MV-4-11 (cell line): ENCODE measurements around the gene GRID1.

Experiments used
- DNase-seq: peaks from one replicate; lab custom pipeline; 2025; lab: John Stamatoyannopoulos, UW

GRID1 gene

DNA sequence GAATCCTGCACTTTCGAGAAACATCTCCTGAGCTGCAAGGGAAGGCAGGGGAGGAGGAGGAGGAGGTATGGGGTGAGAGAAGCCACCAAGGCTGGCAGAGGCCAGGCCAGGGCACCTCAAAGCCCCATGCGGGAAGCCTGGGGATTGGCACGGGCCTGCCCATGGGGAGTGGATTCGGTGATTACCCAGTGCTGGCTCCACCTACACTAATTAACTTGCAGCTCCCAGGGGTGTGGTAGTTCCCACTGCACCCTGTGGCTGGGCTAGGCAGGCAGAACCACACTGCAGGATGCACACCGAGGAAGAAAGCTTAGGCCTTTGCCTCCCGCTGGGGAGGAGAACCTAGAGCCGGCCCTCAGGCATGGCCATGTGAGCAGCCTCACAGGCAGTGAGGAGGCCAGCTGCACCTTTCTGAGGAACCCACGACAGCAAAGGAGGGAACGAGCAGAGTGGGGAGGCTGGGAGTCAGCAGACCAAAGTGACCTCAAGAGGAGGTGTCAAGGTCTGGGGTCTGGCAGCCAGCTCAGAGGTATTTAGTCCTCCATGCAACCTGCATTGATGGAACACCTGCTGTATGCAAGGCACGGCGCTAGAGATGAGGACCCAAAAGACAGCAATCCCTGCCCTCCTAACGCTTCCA, 27.2 kb downstream of the GRID1 start:
- no peak for DNase-seq

DNA sequence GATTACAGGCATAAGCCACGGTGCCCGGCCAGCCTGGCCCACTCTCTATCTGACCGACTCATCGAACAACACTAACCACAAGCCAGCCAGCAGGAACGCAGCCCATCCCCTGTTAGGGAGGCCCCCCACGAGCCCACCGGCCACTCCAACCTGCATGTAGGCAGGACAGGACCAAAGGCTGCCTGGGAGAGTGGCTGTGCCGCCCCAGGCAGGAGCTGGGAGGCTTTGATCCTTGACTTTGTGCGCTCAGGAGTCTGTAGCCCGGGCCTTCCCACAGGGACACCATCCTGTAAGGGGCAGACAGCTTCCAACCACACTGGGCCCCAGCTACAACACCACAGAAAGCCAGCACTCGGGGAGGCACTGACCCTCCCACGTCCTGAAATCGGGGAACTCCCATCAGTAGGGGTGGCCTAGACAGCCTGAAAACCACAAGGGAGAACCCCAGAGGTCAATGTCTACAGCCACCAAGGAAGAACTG, 29.4 kb downstream of the GRID1 start:
- peak; percentile 43 for DNase-seq

DNA sequence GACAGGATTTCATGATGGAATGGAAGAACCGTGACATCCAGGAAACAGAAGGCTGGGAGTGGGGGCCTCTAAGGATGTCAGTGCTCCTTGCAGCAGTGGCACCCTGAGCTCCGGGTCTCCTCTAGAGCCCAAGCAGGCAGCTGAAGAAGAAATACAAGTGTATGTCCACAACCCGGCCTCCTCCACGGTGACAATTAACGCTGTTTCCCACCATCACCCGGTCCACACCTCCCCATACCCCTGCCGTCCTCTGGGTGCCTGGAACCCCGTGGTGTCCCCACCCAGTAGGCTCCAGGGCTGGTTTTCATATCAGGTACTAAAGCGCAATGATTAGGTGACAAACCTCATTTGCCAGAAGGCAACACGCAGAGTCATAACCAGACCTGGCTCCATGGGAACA, 30.3 kb downstream of the GRID1 start:
- no peak for DNase-seq

DNA sequence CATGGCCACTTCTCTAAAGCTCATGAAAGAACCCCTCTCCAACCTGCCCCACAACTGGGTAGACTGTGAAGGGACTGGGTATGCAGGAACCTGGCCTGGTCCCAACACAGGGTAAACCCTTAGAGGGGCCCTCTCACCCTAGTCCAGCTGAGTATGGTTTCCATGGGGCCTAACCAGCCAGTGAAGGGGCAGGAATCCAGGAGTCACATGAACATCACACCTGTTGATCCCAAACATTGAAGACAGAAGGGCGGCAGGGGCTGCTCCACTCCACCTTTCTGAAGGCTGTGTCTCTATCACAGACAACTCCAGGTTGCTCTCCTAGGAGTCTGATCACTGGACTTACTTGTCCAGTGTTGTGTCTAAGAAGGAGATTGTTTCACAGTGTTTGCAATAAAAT, 30.8 kb downstream of the GRID1 start:
- DNase-seq, result no peak

DNA sequence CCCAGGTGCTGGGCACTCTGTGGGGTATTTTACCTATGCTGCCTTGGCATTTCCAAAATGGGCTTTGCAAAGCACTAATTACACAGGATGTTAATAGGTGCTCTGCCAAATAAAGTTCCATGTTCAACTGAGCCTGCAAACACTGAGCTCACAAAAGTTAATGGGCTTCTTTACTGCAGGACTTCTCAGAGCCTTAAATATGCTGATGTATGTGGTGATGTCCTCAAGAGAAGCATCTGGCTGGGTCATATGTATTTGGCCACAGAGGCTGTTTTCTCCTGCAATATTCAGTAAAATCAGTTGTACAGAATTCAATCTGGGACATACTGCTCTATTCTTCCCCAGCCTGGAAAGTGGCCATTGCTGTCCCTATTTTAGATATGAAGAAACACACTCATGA, 31.3 kb downstream of the GRID1 start:
- DNase-seq, result no peak

DNA sequence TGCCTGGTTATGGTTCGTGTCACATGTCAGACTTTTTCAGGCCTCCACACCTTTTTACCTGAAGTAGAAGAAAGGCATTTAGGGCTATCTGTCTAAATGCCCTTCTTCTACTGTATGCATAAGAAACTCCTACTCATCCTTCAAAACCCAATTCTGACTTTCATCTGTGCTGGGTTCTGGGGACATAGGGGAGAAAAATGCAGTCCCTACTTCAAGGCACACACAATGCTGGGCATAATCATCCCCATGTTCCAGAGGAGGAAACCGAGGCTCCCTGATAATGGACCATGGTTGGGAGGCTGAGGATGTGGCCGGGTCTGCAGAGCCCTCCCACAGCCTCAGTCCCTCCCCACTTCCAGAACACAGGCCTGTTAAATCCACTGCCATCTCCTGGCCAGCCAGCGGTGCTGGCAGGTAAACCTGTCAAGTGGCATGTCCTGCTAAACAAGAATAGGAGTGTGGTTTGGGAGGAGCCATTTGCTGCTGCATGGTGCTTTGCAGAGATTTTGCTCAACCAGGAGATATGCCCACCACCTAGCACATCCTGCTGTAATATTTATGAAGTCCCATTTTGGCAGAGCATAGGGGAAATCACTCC, 32.0 kb downstream of the GRID1 start:
- DNase-seq, result no peak

DNA sequence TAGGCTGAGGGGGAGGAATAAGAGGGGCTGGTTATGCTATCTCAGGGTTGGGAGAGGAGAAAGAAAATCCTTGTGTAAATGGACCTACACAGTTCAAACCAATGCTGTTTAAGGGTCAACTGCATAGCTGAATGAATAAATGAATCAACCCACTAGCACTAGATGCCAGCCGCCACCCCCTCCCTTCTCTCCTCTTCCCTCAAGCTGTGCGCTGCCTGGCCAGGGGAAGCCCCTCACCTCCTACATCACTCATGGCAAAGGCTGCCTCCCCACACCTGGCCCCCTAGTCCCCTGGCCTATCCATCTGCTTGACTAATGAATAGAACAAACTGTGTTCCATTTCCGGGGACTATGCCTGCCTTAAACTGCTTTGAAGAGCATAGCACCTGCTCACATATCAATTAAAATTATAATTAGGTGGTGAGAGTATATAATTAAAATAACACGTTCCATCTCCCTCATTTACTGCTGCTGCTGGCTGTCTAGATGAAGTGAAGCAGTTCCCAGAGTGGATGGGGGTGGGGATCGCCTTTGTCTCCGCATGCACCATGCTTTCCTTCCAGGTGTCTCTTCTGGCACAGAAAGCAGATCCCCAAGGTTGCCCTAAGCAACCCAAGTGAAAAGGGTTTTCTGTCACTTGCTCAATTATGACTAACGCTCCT, 32.6 kb downstream of the GRID1 start:
- DNase-seq, result no peak

DNA sequence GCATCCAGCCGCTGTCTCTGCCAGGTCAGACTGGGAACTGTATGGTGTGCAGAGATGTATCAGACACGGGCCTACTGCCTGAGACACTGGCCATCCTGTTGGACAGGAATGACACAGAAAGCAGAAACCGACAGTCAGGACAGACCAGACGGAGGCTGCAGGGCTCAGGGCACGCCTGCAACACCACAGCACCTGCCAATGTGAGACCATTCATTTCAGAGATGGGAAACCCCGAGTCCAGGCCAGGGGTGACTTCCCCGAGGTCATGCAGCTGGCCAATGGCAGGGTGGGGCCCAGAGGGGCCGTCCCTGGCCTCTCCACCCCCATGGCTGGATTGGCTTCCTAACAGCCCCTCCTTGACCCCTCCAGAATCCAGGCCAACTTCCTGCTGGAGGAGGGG, 34.7 kb downstream of the GRID1 start:
- no peak for DNase-seq

DNA sequence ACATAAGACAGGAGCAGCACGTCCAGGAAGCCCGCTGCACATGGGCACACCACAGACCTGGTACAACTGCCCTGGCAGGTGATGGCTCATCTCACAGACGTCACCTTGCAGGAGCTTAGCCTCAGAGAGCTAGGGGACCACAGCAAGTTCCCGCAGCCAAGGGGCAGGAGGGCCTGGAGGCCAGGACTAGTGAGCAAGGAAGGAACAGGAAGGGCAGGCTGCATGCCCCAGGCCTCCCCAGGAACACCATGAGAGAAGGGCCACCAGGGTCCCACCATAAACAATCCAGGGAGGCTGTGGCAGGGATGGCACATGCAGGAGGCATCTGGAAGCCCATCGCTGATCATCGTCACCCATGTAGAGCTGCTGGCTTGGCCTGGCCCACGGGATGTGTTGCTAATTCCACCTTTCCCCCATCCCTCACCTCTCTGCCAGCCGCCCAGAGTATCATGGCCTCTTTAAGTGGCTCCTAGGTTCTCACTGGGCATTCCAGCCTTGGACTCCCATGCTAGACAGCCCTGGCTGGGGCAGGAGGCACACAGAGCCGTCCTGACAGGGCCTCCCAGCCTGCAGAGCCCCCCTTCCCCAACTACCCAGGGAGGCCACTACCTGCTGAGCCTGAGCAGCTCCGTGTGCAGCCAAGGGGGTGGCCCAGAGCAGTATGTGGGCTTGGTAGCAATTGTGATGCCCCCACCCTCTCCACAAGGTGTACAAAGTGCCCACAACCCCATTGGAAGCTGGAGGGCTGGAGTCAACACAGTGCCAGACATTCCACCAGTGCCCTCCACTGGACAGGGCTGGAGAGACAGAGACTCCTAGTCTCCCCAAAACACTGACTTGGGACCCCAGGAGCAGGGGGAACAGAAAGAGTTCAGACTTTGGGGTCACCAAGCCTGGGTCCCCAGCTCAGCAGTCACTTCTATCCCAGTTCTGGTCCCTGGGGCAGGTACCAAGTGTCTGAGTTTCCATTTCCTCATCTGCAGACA, 35.5 kb downstream of the GRID1 start:
- no peak for DNase-seq

DNA sequence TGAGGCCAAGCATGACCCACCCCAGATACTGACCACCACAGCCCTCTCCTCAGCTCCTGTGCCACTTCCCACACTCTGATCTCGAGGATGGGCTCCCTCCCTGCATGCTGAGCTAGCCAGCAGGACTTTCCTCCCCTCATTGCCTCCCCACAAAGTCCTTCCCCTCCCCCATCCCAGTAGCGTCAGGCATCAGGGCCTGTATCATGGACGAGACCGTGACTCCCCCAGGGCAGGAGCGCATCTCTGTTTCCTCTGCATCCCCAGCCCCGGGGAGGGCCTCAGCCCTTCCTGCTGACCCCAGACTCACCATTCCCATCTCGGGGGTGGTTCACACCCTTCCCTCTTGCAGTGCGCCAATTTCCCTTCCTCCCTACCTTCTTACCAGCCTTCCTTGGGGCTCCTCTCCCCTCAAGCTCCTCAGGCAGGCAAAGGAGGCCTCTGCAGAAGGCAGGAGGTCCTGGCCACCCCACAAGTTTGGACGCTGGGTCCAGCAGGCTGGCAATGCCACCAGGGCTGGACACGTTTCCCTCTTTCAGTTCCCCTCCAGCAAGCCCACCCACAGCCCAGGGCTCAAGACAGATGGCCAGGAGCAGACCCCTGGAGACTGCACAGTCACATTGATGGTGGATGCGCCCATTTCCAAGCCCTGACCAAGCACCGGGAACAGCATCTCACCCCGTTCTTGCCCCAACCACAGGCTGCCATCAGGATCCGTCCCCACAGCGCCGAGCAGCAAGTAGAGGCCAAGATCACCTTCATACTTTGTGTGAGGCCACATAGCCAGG, 36.5 kb downstream of the GRID1 start:
- DNase-seq, result no peak

DNA sequence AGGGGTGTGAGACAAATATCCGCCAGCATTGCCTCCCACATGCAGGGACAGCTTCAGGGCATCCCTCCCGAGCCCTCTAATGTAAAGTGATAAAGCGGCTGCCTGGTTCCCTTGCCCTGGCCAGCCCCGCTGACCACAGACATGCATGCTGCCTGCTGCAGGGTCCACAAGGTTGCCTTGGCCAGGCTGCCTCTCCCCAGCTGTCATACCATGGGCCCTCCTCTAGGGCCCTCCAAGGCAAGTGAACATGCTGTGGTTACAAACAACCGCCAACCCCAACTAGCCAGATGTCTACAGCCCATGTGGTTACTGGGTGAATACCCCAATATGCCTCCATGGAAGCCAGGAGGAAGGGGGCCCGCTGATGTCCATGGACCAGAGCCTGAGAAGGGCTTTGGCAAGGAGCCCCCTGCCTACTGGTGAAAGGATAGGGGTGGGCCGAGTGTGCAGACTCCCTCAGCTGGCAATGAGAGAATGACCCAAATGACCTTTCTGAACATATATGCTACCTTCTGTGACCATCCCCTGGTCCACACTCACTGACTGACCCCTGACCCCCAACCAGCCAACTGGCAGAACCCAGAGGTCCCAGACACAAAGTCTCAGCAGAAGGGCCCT, 37.4 kb downstream of the GRID1 start:
- DNase-seq, result no peak

DNA sequence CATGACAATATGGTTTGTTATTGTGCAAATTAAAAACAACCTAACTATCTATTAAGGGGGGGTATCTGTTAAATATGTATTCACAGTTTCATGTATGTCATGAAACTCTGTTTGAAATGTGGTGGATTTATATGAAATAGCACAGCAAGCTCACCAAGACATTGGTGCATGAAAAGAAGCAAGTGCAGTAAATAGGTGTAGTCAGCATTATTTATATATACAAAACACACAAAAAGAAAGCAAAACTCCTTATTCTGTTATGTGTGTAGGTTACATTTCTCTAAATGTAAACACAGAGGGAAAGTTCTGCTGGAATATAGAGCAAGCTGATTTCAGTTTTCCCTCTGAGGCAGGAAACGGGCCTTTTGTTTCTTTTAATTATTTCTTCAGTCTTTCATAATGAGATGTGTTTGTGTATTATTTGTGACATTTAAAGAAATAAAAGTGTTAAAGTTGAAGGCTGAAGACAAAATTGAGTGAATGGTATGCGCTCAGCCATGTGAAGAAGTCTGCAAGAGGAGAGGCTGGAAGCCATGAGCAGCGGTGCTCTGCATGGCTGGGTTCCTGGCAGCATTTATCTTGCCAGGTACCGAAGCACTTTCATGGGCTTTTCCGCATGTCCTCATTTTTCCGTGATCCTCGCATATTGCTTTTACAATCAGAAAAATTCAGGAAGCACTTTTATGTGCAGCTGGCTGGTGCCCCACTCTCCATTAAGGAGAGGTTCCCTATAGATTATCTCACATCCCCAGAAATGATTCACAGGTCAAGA, 38.5 kb downstream of the GRID1 start:
- no peak for DNase-seq

DNA sequence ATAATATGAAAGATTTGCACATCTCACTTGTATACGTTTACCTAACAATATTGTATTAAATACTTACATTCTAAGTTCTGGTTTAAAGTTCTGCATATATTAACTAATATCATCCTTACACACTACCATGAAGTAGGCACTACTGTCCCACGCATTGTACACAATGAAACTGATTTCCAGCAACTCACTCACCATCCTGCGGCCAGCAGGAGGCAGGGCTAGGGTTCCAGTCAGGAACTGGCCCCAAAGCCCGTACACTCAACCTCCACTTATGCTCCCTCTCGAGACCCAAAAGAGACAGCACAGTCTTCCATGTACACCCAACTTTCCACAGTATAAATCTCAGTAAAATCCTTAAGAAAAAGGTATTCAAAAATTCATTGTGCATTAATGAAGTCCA, 41.4 kb downstream of the GRID1 start:
- DNase-seq, result no peak

DNA sequence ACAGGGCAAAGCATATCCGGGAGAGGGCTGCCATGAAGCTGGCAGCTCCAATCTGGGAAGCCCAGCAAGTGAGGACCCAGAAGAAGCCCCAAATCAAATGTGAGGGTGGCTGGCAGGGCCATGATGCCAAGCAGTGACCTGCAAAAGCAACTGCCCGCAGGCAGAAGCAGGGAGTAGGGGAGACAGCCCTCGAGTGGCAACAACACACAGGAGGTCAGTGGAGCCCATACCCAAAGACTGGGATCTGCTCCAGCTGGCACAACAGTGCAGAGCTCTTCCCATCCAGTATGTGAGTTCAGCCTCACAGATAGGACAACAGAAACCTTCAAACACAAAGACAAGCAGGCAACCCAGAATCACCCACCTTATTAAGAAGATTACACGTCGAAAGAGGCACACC, 45.0 kb downstream of the GRID1 start:
- DNase-seq, result no peak

DNA sequence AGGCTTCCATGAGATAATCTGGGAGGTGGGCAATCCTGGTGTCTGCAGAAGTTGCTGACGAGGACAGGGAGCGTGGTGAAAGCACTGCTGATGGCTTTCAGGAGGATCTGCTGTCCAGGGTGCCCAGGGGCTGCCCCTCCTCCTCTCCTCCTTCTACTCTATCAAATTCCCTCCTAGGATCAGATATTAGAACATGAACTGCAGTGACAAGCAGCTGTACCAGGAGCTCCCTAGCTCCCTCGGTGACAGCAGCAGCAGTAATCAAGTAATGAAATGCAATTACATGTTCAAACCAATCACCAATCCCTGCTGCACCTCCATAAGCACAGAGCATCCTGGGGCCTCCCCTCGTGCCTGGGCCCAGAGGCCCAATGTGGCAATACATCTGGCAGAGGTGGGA, 46.9 kb downstream of the GRID1 start:
- DNase-seq, result no peak

DNA sequence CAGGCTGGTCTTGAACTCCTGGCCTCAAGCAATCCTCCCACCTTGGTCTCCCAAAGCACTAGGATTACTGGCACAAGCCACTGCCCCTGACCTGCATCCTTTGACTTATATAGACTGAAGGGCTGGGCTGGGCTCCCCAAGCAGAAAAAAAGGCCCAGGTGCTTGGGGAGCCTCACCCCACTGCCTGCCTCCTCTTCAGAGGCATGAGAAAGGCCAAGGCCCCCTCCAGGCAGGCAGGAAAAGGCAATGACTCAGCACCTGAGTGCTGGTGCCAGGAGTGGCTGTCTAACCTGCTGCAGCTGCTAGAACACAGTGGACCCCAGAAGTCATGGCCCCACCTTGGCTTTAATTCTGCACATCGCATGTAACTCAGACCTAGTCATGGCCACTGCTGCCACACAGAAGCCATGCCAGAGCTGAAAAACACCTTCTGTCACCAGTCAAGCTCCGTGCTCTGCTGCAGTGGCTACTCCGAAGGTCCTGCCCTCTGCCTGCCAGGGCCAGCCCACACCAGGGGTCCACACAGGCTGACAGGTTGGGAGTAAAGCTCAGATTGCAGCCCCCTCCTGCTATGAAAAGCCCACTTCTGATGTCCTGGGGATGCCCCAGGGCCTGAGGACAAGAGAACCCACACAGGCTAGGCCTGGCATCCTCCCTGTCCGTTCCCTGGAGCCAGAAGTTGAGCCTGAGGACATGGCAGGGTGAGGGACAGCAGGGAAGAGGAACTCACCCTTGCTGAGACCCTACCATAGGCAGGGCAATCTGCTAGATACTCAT, 48.5 kb downstream of the GRID1 start:
- DNase-seq, result no peak

DNA sequence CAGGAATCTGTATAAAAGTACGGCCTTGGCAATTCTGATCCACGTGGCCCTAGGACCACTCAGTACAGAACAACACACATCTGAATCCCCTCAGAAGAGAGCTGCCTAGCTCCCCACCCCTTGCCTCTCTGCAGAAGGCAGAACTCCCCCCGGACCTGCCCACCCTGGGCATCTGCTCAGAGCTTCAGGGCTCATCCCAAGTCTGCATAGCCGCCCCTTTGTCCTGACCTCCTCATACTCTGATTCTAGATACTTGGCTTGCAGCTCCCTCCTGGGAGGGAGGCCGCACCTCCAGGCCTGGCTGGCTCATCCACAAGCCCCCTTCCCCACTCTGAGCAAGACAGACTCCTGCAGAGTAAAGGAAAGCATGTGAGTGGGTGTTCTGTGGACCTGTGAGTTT, 49.6 kb downstream of the GRID1 start:
- DNase-seq, result no peak

DNA sequence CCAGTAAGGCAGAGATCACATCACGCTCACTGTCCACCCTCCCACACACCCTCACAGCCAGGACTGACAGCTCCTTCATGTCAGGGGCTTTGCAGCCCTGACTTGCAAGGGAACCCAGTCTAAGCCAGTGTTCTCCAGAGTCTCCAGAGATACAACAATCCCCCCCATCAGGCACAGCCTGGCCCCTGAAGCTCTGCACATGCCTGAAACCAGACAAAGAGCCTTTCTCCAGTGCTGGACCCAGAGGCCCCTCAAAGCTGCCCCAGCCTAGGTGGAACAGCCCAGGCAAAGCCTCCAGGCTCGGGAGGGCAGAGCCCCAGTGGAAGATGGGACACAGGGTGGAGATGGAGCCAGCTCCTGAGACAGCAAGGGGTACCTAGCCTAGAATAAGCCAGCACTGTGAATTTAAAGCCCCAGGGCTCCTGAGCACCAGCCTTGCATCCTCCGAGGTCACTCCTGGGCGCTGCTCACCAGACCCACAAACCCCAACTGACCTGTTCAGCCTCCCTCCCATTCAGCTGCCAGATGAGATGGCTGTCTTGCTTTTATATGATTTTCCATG, 50.2 kb downstream of the GRID1 start:
- no peak for DNase-seq

DNA sequence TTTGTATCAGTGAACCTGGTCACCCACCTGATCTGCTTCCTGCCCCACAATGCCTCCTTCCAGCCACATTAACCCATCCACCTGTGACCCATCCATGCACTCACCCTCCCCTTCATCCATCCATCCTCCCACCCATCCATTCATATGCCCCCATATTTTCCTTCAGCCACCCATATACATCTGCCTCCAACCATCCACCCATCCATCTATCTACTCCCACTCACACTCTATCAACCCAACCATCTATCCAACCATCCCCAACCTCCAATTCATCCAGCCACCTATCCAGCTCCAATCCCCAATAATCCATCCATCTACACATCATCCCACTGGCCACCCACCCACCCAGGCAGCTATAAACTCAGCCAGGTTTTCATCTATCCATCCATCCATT, 51.0 kb downstream of the GRID1 start:
- no peak for DNase-seq
